Upper lobe of right lung (tissue), 1 donor: ENCODE data around the gene TFE3. TPM values are rescaled to one million over a fixed set of nuclear protein-coding genes. Genes with fewer than 3 reads are reported as not detected.
"Not testable (repeated sequence)": the region's sequence is repeated elsewhere in the genome, so short reads cannot be mapped to it uniquely, and the experiment has no call there.

Source experiments
- ATAC-seq: fragments of 200-7000 bp; cut with Tn5 transposase; one replicate; pipeline ENCODE4 v1.9.1; 2020; ENCODE audit warnings: mild to moderate bottlenecking, moderate library complexity
- DNase-seq: peaks from one replicate; pipeline ENCODE4 v3.0.0-alpha.2; 2020
- H3K27ac ChIP-seq: fragments of 200-600 bp; one replicate; pipeline ENCODE4 v1.8.0; 2022
- H3K27me3 ChIP-seq: fragments of 200-600 bp; one replicate; pipeline ENCODE4 v1.8.0; 2022; ENCODE audit warnings: mild to moderate bottlenecking
- H3K36me3 ChIP-seq: fragments of 200-600 bp; one replicate; pipeline ENCODE4 v1.8.0; 2022
- H3K4me1 ChIP-seq: fragments of 200-600 bp; one replicate; pipeline ENCODE4 v1.8.0; 2022
- H3K4me3 ChIP-seq: fragments of 200-600 bp; one replicate; pipeline ENCODE4 v1.8.0; 2022; ENCODE audit warnings: mild to moderate bottlenecking
- H3K9me3 ChIP-seq: fragments of 200-600 bp; one replicate; pipeline ENCODE4 v1.8.0; 2022
- CTCF ChIP-seq: fragments of 200-600 bp; IDR thresholded peaks from one replicate; pipeline ENCODE4 v1.8.0; 2022; ENCODE audit warnings: antibody characterized with exemption
- intact Hi-C: fragments of 100-400 bp; cut with DNase I; formaldehyde crosslinking; loops from one replicate; pipeline ENCODE4 v1.11.0; 2022
- total RNA-seq: library from RNA; stranded (reverse); fragmentation: NEBNext Ultra II Directional; extraction: Animal tissue kit (Norgen Biotek cat#: 25700); gene quantifications from one replicate; pipeline ENCODE4 v1.2.1, GENCODE V29; 2021
- donor health status: DM: no; HTN: yes; CAD: no; lungs with severe emphysema.

The TFE3 gene
- total RNA-seq, 1 donor from 2014 or later, result 62.4 TPM

GRCh38 chrX:48983896-48984295 is 59.3 kb downstream of the TFE3 start:
- no peak for ATAC-seq

GRCh38 chrX:48983081-48983480 is 60.1 kb downstream of the TFE3 start:
- no peak for DNase-seq
- intact Hi-C loops, result no loop called here
- ATAC-seq, result no peak

More at GRCh38 chrX:48983896-48984295, 59.3 kb downstream of the TFE3 start:
- no peaks in the 10 kb centered on the region for H3K4me1 ChIP-seq
- peaks cover 48% of the 10 kb centered on the region for H3K36me3 ChIP-seq
- no peaks in the 10 kb centered on the region for H3K27me3 ChIP-seq
- no peak for TF ChIP-seq CTCF
- no peak overlapping the region for H3K27ac ChIP-seq
- H3K4me3 ChIP-seq, result no peak overlapping the region
- DNase-seq, result no peak
- intact Hi-C loops, result no loop called here
- no peaks in the 10 kb centered on the region for H3K9me3 ChIP-seq

GRCh38 chrX:48981178-48981577 is 62.0 kb downstream of the TFE3 start:
- ATAC-seq (no peak), DNase-seq (no peak)
- Histone ChIP-seq H3K9me3 (no peaks in the 10 kb centered on the region), H3K36me3 (peaks cover 57% of the 10 kb centered on the region), H3K4me3 (no peak overlapping the region), H3K27ac (no peak overlapping the region), H3K4me1 (no peaks in the 10 kb centered on the region), H3K27me3 (no peaks in the 10 kb centered on the region)
- intact Hi-C loops, result no loop called here
- no peak for TF ChIP-seq CTCF

More at GRCh38 chrX:48983081-48983480, 60.1 kb downstream of the TFE3 start:
- no peaks in the 10 kb centered on the region for H3K9me3 ChIP-seq
- no peak overlapping the region for H3K27ac ChIP-seq
- H3K4me3 ChIP-seq, result no peak overlapping the region
- no peaks in the 10 kb centered on the region for H3K27me3 ChIP-seq
- H3K36me3 ChIP-seq, result peaks cover 54% of the 10 kb centered on the region
- no peak for TF ChIP-seq CTCF
- no peaks in the 10 kb centered on the region for H3K4me1 ChIP-seq

DNA sequence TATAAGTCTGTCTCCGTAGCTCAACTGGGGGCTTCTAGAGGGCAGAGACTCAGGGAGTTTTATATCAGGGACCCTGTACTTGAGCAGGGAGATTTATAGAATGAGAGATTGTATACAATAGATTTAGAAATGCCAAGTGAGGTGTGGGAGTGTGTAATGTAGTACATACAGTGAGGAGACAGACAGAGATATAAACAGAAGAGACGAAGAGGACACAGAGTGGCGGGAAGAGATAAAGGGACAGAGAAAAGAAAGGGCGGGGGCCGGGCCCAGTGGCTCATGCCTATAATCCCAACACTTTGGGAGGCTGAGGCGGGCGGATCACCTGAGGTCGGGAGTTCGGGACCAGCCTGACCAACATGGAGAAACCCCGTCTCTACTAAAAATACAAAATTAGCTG is 62.8 kb downstream of the TFE3 start:
- intact Hi-C loops, H3K27ac ChIP-seq, H3K4me1 ChIP-seq, H3K27me3 ChIP-seq, H3K4me3 ChIP-seq, DNase-seq, ATAC-seq, H3K9me3 ChIP-seq: not testable (repeated sequence)
- H3K36me3 ChIP-seq, result peaks cover 56% of the 10 kb centered on the region

Other genes starting within 250 kb of the TFE3 start
- 94.2 TPM for gene HDAC6, start 241.3 kb downstream of the TFE3 start, total RNA-seq
- not detected for gene ERAS, start 216.8 kb downstream of the TFE3 start, total RNA-seq
- gene PCSK1N, start 207.7 kb downstream of the TFE3 start, total RNA-seq, result 4.3 TPM
- 32.9 TPM for gene TIMM17B, start 145.6 kb downstream of the TFE3 start, total RNA-seq
- 61.3 TPM for gene PQBP1, start 145.4 kb downstream of the TFE3 start, total RNA-seq
- 22.6 TPM for gene SLC35A2, start 131.7 kb downstream of the TFE3 start, total RNA-seq
- 14.4 TPM for gene PIM2, start 124.3 kb downstream of the TFE3 start, total RNA-seq
- gene OTUD5, start 85.8 kb downstream of the TFE3 start, total RNA-seq, result 42.6 TPM
- 1.2 TPM for gene KCND1, start 71.5 kb downstream of the TFE3 start, total RNA-seq
- gene GRIPAP1, start 41.1 kb downstream of the TFE3 start, total RNA-seq, result 52.8 TPM
- 10.8 TPM for gene CCDC120, start 15.6 kb upstream of the TFE3 start, total RNA-seq
- 17.3 TPM for gene PRAF2, start 30.6 kb upstream of the TFE3 start, total RNA-seq
- 63.2 TPM for gene WDR45, start 36.5 kb upstream of the TFE3 start, total RNA-seq
- 19.3 TPM for gene GPKOW, start 80.4 kb upstream of the TFE3 start, total RNA-seq
- 7.1 TPM for gene MAGIX, start 119.4 kb upstream of the TFE3 start, total RNA-seq
- 90.9 TPM for gene PLP2, start 128.5 kb upstream of the TFE3 start, total RNA-seq
- 16.4 TPM for gene PRICKLE3, start 143.0 kb upstream of the TFE3 start, total RNA-seq
- 3.5 TPM for gene SYP, start 156.8 kb upstream of the TFE3 start, total RNA-seq
- 1.4 TPM for gene CACNA1F, start 190.0 kb upstream of the TFE3 start, total RNA-seq
- gene CCDC22, start 192.1 kb upstream of the TFE3 start, total RNA-seq, result 17.4 TPM
- 0.35 TPM for gene FOXP3, start 221.4 kb upstream of the TFE3 start, total RNA-seq
- 6.0 TPM for gene PPP1R3F, start 226.4 kb upstream of the TFE3 start, total RNA-seq